GM15510 (cell line): Measurements from ENCODE around the gene CRELD1.

Experiments used
- POLR2A ChIP-seq: IDR thresholded peaks from 3 replicates; pipeline ENCODE4 v1.6.1; 2011; ENCODE audit warnings: borderline replicate concordance; ENCODE audit not compliant: insufficient read length; ENCODE audit errors: extremely low read depth

CRELD1 gene

GRCh38 chr3:9933561-9934234 lies at the start of gene CRELD1:
TSS of gene CRELD1 (plus strand) at chr3:9933834. CDS start at chr3:9934439, 605 bp downstream.
- TF ChIP-seq POLR2A: peak; percentile 81

GRCh38 chr3:9884555-9885165 lies 49.0 kb upstream of the CRELD1 start:
- TF ChIP-seq POLR2A: no peak

- no peak for TF ChIP-seq POLR2A
Measured at GRCh38 chr3:9886328-9886727, 47.3 kb upstream of the CRELD1 start.

GRCh38 chr3:9887480-9887879 lies 46.2 kb upstream of the CRELD1 start:
- no peak for TF ChIP-seq POLR2A

GRCh38 chr3:9888540-9888939 lies 45.1 kb upstream of the CRELD1 start:
- TF ChIP-seq POLR2A: no peak

GRCh38 chr3:9889405-9889804 lies 44.2 kb upstream of the CRELD1 start:
- no peak for TF ChIP-seq POLR2A

GRCh38 chr3:9890249-9891071 lies 43.2 kb upstream of the CRELD1 start, which contains the start of gene JAGN1:
TSS of gene JAGN1 (plus strand) at chr3:9890610. CDS start at chr3:9890723, 113 bp downstream.
- TF ChIP-seq POLR2A: peak; percentile 89

GRCh38 chr3:9891072-9891622 lies 42.5 kb upstream of the CRELD1 start:
- TF ChIP-seq POLR2A: no peak

GRCh38 chr3:9893739-9894138 lies 39.9 kb upstream of the CRELD1 start:
- no peak for TF ChIP-seq POLR2A

GRCh38 chr3:9897408-9898372 lies 35.9 kb upstream of the CRELD1 start:
- no peak for TF ChIP-seq POLR2A

- TF ChIP-seq POLR2A: no peak
Measured at GRCh38 chr3:9898467-9899241, 35.0 kb upstream of the CRELD1 start.

GRCh38 chr3:9899289-9899791 lies 34.3 kb upstream of the CRELD1 start:
- no peak for TF ChIP-seq POLR2A

- no peak for TF ChIP-seq POLR2A
Measured at GRCh38 chr3:9901967-9902366, 31.7 kb upstream of the CRELD1 start.
